ENCODE data around the gene XPNPEP2. TPM values are rescaled to one million over a fixed set of nuclear protein-coding genes. Genes with fewer than 3 reads are reported as not detected.

The XPNPEP2 gene
- total RNA-seq, 3 donors from 2014 or later: 0.44 to 12.8 (median 3.9) TPM

GRCh38 chrX:129705988-129706387, 32.8 kb upstream of the XPNPEP2 start:
- Histone ChIP-seq H3K27ac (no peak overlapping the region), H3K4me1 (no peaks in the 10 kb centered on the region), H3K9me3 (peaks cover 0 to 12% of the 10 kb centered on the region in 2 donors), H3K4me3 (no peak overlapping the region), H3K36me3 (no peaks in the 10 kb centered on the region), H3K27me3 (peaks cover 0 to 43% of the 10 kb centered on the region in 2 donors)
- no peak for DNase-seq (ENCODE audit: low spot score in 2 of 2)
- TF ChIP-seq POLR2AphosphoS5 (IDR thresholded peaks at IDR 0.05) (no peak), POLR2A (IDR thresholded peaks at IDR 0.05) (no peak), CTCF (IDR thresholded peaks at IDR 0.05) (no peak)
- intact Hi-C loops (cut with DNase I; ENCODE audit: low total_unique reads): no loop called here

GRCh38 chrX:129706400-129707072, 32.2 kb upstream of the XPNPEP2 start:
- Histone ChIP-seq H3K36me3 (no peaks in the 10 kb centered on the region), H3K4me1 (no peaks in the 10 kb centered on the region), H3K4me3 (no peak overlapping the region), H3K27me3 (peaks cover 0 to 43% of the 10 kb centered on the region in 2 donors), H3K27ac (no peak overlapping the region), H3K9me3 (peaks cover 0 to 12% of the 10 kb centered on the region in 2 donors)
- DNase-seq (ENCODE audit: low spot score in 2 of 2): peak; percentile 33 to 52
- TF ChIP-seq POLR2A (IDR thresholded peaks at IDR 0.05): no peak
- no peak for TF ChIP-seq POLR2AphosphoS5 (IDR thresholded peaks at IDR 0.05)
- TF ChIP-seq CTCF (IDR thresholded peaks at IDR 0.05): no peak
- intact Hi-C loops (cut with DNase I; ENCODE audit: low total_unique reads): no loop called here

GRCh38 chrX:129714581-129714980, 24.2 kb upstream of the XPNPEP2 start:
- TF ChIP-seq POLR2A (IDR thresholded peaks at IDR 0.05) (no peak), POLR2AphosphoS5 (IDR thresholded peaks at IDR 0.05) (no peak), CTCF (IDR thresholded peaks at IDR 0.05) (no peak)
- Histone ChIP-seq H3K4me3 (no peak overlapping the region), H3K9me3 (no peaks in the 10 kb centered on the region), H3K27me3 (peaks cover 0 to 27% of the 10 kb centered on the region in 2 donors), H3K27ac (no peak overlapping the region), H3K4me1 (no peaks in the 10 kb centered on the region), H3K36me3 (no peaks in the 10 kb centered on the region)
- intact Hi-C loops (cut with DNase I; ENCODE audit: low total_unique reads): no loop called here
- DNase-seq (ENCODE audit: low spot score in 2 of 2): no peak

GRCh38 chrX:129716507-129716906, 22.3 kb upstream of the XPNPEP2 start:
- Histone ChIP-seq H3K4me3 (no peak overlapping the region), H3K27me3 (peaks cover 0 to 30% of the 10 kb centered on the region in 2 donors), H3K36me3 (no peaks in the 10 kb centered on the region), H3K9me3 (no peaks in the 10 kb centered on the region), H3K4me1 (no peaks in the 10 kb centered on the region), H3K27ac (no peak overlapping the region)
- no peak for TF ChIP-seq POLR2AphosphoS5 (IDR thresholded peaks at IDR 0.05)
- no peak for TF ChIP-seq POLR2A (IDR thresholded peaks at IDR 0.05)
- DNase-seq (ENCODE audit: low spot score in 2 of 2): no peak
- intact Hi-C loops (cut with DNase I; ENCODE audit: low total_unique reads): no loop called here

DNA sequence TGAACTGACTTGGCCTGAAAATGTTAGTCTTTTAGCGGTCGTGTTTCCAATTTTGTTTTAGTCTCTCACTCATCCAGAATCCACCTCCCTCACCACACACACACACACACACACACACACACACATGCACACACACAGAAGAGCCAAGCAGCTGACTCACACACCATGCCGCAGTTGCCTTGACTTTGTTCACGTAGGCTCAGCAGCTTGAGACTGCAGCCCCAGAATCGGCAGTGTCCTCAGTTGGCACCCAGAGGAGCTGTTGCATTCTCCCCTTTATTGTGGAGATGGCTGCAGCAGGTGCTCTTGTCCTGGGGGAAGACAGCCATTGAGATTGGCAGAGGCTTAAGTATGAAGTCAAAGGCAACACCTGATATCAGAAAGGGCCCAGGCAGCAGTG, 20.9 kb upstream of the XPNPEP2 start:
- TF ChIP-seq CTCF (IDR thresholded peaks at IDR 0.05) (no peak), POLR2AphosphoS5 (IDR thresholded peaks at IDR 0.05) (no peak), POLR2A (IDR thresholded peaks at IDR 0.05) (no peak)
- Histone ChIP-seq H3K4me1 (no peaks in the 10 kb centered on the region), H3K27me3 (peaks cover 0 to 42% of the 10 kb centered on the region in 2 donors)

More for the DNA sequence above, 20.9 kb upstream of the XPNPEP2 start:
- no peak overlapping the region for H3K27ac ChIP-seq
- H3K36me3 ChIP-seq: no peaks in the 10 kb centered on the region
- no peak for DNase-seq (ENCODE audit: low spot score in 2 of 2)
- no peaks in the 10 kb centered on the region for H3K9me3 ChIP-seq
- no peak overlapping the region for H3K4me3 ChIP-seq
- intact Hi-C loops (cut with DNase I; ENCODE audit: low total_unique reads): loop anchor here (2.0 kb wide), 2 partner anchors 55 to 67 kb away; no protein-coding TSS in a partner anchor

Data from breast epithelium (tissue), 4 donors.